ENCODE measurements around the gene IFNA2.
"Not testable (repeated sequence)": the region's sequence is repeated elsewhere in the genome, so short reads cannot be mapped to it uniquely, and the experiment has no call there.

DNA sequence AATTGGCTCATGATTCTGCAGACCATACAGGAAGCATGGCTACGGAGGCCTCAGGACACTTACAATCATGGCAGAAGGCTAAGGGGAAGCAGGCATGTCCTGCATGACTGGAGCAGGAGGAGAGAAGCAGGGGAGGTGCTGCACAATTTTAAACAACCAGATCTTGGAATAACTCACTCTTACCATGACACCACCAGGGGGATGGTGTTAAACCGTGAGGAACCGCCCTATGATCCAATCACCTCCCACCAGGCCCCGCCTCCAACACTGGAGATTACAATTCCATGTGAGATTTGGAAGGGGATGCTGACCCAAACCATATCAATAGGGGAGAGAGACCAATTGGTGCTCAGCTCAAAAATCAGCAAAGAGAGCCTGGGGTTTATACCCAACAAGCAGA, 13.7 kb downstream of the IFNA2 start:
- TF ChIP-seq, protein P1, sequence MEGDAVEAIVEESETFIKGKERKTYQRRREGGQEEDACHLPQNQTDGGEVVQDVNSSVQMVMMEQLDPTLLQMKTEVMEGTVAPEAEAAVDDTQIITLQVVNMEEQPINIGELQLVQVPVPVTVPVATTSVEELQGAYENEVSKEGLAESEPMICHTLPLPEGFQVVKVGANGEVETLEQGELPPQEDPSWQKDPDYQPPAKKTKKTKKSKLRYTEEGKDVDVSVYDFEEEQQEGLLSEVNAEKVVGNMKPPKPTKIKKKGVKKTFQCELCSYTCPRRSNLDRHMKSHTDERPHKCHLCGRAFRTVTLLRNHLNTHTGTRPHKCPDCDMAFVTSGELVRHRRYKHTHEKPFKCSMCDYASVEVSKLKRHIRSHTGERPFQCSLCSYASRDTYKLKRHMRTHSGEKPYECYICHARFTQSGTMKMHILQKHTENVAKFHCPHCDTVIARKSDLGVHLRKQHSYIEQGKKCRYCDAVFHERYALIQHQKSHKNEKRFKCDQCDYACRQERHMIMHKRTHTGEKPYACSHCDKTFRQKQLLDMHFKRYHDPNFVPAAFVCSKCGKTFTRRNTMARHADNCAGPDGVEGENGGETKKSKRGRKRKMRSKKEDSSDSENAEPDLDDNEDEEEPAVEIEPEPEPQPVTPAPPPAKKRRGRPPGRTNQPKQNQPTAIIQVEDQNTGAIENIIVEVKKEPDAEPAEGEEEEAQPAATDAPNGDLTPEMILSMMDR (IDR thresholded peaks at IDR 0.05): not testable (repeated sequence)
- TF ChIP-seq POLR2A (IDR thresholded peaks at IDR 0.05): not testable (repeated sequence)

All from upper lobe of left lung (tissue), 4 donors.